Measurements from ENCODE around the gene SMPD4. TPM values are rescaled to one million over a fixed set of nuclear protein-coding genes. Genes with fewer than 3 reads are reported as not detected.
A peak's percentile ranks its signal among the peaks of the same experiment; 100 is the strongest.
"Not testable (repeated sequence)": the region's sequence is repeated elsewhere in the genome, so short reads cannot be mapped to it uniquely, and the experiment has no call there.

The SMPD4 gene
- total and polyA plus RNA-seq, 4 experiments from 2014 or later = 26.1 to 51.5 (median 45.1) TPM

DNA sequence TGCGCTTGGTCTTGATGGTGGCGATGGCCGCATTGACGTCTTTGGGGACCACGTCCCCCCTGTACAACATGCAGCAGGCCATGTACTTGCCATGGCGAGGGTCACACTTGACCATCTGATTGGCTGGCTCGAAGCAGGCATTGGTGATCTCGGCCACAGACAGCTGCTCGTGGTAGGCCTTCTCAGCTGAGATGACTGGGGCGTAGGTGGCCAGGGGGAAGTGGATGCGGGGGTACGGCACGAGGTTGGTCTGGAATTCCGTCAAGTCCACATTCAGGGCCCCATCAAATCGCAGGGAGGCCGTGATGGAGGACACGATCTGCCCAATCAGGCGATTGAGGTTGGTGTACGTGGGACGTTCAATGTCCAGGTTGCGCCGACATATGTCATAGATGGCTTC, 12.4 kb upstream of the SMPD4 start:
- H3K9me3 Mint-ChIP-seq; H3K4me1 Mint-ChIP-seq; H3K4me1 ChIP-seq (ENCODE audit: insufficient read depth, low read length); H3K27me3 Mint-ChIP-seq; H3K27ac Mint-ChIP-seq; H3K27ac ChIP-seq (ENCODE audit: low read depth, low read length); POLR2A ChIA-PET (ENCODE audit: partially characterized antibody); H3K4me3 Mint-ChIP-seq; H3K9me3 ChIP-seq (ENCODE audit: control insufficient read depth in 1 of 2, low read length in 2 of 2); H3K27me3 ChIP-seq (ENCODE audit: insufficient read depth, low read length); CTCF ChIA-PET (ENCODE audit: partially characterized antibody); H3K36me3 ChIP-seq (ENCODE audit: insufficient read depth, low read length); DNase-seq; H3K4me3 ChIP-seq (ENCODE audit: low read length in 2 of 2); intact Hi-C loops (cut with micrococcal nuclease): not testable (repeated sequence)
- H3K36me3 Mint-ChIP-seq = peaks cover 8 to 10% of the 10 kb centered on the region in 2 donors

DNA sequence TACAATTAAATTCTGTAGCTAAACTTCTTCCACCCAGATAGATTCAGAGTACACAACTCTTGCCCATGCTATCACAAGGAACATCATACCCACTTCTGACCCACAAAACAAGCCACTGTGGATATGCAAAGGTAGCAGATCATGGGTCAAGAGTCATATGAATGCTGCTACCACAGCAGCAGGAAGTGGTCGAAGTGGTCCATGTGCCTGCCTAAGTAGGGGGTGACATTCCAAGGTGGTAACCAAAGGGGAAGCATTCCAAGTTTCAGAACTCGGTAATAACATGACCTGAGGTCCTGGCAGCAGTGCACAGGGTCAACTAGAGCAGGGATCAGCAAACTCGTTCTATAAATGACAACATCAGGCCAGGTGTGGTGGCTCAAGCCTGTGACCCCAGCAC, 11.0 kb upstream of the SMPD4 start:
- H3K4me1 Mint-ChIP-seq; H3K9me3 Mint-ChIP-seq; H3K27me3 ChIP-seq (ENCODE audit: insufficient read depth, low read length); intact Hi-C loops (cut with micrococcal nuclease); CTCF ChIA-PET (ENCODE audit: partially characterized antibody); DNase-seq; H3K27ac Mint-ChIP-seq; H3K36me3 ChIP-seq (ENCODE audit: insufficient read depth, low read length); H3K4me3 Mint-ChIP-seq; H3K27ac ChIP-seq (ENCODE audit: low read depth, low read length); H3K27me3 Mint-ChIP-seq; POLR2A ChIA-PET (ENCODE audit: partially characterized antibody); H3K4me1 ChIP-seq (ENCODE audit: insufficient read depth, low read length); H3K9me3 ChIP-seq (ENCODE audit: control insufficient read depth in 1 of 2, low read length in 2 of 2); H3K4me3 ChIP-seq (ENCODE audit: low read length in 2 of 2): not testable (repeated sequence)
- peaks cover 8 to 10% of the 10 kb centered on the region in 2 donors for H3K36me3 Mint-ChIP-seq

DNA sequence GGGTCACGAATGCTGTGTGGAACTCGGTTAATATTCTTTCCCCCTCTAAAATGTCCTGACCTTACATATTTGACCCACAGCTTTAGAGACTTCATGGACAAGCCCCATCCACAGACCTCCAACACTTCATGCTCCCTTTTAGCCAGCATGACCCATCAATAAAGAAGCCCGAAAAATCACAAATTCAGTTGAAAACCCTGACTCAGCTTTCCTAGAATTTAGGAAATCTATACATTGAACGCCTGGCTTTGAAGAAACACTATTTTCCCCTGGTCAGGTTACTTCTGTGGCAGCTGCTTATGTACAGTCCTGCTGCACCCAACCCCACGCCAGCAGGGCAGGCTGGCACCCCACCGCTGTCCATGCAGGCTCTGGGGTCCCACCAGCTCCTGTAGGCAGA, 9.9 kb upstream of the SMPD4 start:
- H3K27ac ChIP-seq (ENCODE audit: low read depth, low read length); H3K9me3 Mint-ChIP-seq; H3K4me1 Mint-ChIP-seq; H3K36me3 ChIP-seq (ENCODE audit: insufficient read depth, low read length); H3K9me3 ChIP-seq (ENCODE audit: control insufficient read depth in 1 of 2, low read length in 2 of 2); DNase-seq; CTCF ChIA-PET (ENCODE audit: partially characterized antibody); H3K4me3 Mint-ChIP-seq; H3K4me3 ChIP-seq (ENCODE audit: low read length in 2 of 2); H3K27me3 ChIP-seq (ENCODE audit: insufficient read depth, low read length); H3K27me3 Mint-ChIP-seq; intact Hi-C loops (cut with micrococcal nuclease); POLR2A ChIA-PET (ENCODE audit: partially characterized antibody); H3K4me1 ChIP-seq (ENCODE audit: insufficient read depth, low read length): not testable (repeated sequence)
- Mint-ChIP-seq H3K36me3 (peaks cover 8 to 10% of the 10 kb centered on the region in 2 donors), H3K27ac (peak overlapping the region in 1 of 7 donors; percentile 73)

DNA sequence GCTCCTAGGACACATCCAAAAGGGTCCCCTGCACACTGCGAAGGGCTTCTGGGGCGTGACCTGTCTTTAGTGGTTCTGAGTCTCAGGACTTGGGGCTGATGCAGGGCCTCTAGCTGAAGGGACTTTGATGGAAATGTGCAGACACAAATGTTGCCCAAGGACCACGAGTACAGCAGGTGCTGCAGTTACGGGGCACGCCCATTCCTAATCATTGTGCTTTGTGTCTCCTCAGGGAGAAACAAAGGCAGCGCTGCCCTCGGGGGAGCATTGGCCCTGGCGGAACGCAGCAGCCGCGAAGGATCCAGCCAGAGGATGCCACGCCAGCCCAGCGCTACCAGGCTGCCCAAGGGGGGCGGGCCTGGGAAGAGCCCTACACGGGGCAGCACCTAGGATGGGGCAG, 8.8 kb upstream of the SMPD4 start:
- Histone ChIP-seq H3K27me3 (ENCODE audit: insufficient read depth, low read length) (no peaks in the 10 kb centered on the region), H3K4me1 (ENCODE audit: insufficient read depth, low read length) (no peaks in the 10 kb centered on the region), H3K36me3 (ENCODE audit: insufficient read depth, low read length) (no peaks in the 10 kb centered on the region), H3K4me3 (ENCODE audit: low read length in 2 of 2) (no peak overlapping the region), H3K27ac (ENCODE audit: low read depth, low read length) (no peak overlapping the region), H3K9me3 (ENCODE audit: control insufficient read depth in 1 of 2, low read length in 2 of 2) (no peaks in the 10 kb centered on the region)
- Mint-ChIP-seq H3K27ac (no peak overlapping the region), H3K4me3 (no peak overlapping the region), H3K9me3 (no peaks in the 10 kb centered on the region), H3K36me3 (peaks cover 8 to 10% of the 10 kb centered on the region in 2 donors), H3K4me1 (peaks cover 0 to 8% (median under 1%) of the 10 kb centered on the region in 4 donors), H3K27me3 (no peaks in the 10 kb centered on the region)
- POLR2A ChIA-PET (ENCODE audit: partially characterized antibody) = no interaction called here
- DNase-seq = no peak
- intact Hi-C loops (cut with micrococcal nuclease) = no loop called here
- CTCF ChIA-PET (ENCODE audit: partially characterized antibody) = no interaction called here

DNA sequence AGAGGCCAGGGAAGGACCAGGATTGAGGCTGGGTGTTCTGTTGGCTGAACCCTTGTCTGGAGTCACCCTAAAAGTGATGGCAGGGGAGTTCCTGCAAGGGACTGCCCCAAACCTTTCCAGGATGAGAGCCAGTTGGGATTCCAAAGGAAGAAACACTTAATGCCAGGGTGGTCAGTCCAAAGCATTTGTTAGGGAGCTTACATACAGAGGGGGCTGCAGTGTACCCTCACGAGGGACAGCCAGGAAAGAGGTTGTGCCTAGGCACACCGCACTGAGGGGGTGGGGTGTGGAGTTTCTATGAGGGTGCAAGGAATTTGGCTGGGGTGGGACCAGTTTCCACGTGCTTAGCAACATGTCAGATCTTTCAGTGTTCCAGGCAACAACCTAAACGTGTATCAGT, 7.6 kb upstream of the SMPD4 start:
- not testable (repeated sequence) for DNase-seq

DNA sequence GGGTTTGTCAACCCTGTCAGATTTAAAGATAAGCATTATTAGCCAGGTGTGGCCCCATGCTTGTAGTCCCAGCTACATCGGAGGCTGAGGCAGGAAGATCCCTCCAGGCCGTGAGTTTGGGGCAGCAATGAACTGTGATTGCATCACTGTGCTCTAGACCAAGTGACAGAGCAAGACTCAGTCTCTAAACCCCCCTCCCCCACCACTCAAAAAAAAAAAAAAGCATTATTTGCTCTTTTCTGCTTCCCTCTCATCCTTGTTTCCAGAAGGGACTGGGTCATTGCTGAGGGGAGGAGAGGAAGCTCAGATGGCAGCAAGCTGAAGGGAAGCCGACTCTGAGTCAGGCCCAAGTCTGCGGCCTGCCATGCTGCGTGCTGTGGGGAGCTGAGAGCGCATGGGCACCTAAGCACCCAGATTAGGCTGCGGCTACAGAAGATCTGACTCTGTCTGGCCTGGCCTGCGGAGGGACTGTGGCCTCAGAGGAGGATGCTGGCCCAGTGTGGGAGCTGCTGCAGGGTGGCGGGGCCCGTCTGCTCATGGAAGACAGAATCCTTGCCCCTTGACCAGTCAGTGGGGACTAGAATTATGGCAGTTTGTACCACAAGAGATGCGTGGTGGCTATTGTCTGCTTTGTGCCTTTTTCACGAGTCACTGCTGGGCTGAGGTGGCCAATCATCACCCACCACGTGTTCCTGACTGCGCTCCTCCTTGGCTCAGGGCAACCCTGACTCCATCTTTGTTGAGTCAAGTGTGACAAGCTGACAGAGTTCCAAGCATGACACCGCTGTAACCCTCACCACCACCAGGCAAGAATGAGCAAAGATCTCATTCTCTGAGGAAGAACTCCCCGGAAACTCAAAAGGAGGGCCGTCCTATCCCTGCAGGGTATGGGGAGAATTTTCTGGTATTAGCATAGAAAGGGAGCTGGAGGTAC, 6.7 kb upstream of the SMPD4 start:
- H3K4me3 ChIP-seq (ENCODE audit: low read length in 2 of 2); POLR2A ChIA-PET (ENCODE audit: partially characterized antibody); H3K27me3 Mint-ChIP-seq; intact Hi-C loops (cut with micrococcal nuclease); CTCF ChIA-PET (ENCODE audit: partially characterized antibody); H3K27me3 ChIP-seq (ENCODE audit: insufficient read depth, low read length); H3K27ac ChIP-seq (ENCODE audit: low read depth, low read length); H3K4me3 Mint-ChIP-seq; H3K36me3 ChIP-seq (ENCODE audit: insufficient read depth, low read length); DNase-seq; H3K9me3 ChIP-seq (ENCODE audit: control insufficient read depth in 1 of 2, low read length in 2 of 2); H3K27ac Mint-ChIP-seq; H3K9me3 Mint-ChIP-seq: not testable (repeated sequence)
- H3K36me3 Mint-ChIP-seq = peaks cover 8 to 10% of the 10 kb centered on the region in 2 donors
- peaks cover 2 to 25% (median 7%) of the 10 kb centered on the region in 4 donors for H3K4me1 Mint-ChIP-seq
- peaks cover 14% of the 10 kb centered on the region for H3K4me1 ChIP-seq (ENCODE audit: insufficient read depth, low read length)

More for the DNA sequence above, 7.6 kb upstream of the SMPD4 start:
- H3K36me3 ChIP-seq (ENCODE audit: insufficient read depth, low read length); POLR2A ChIA-PET (ENCODE audit: partially characterized antibody); H3K9me3 Mint-ChIP-seq; H3K4me3 Mint-ChIP-seq; H3K27ac Mint-ChIP-seq; H3K9me3 ChIP-seq (ENCODE audit: control insufficient read depth in 1 of 2, low read length in 2 of 2); H3K27me3 Mint-ChIP-seq; H3K4me1 ChIP-seq (ENCODE audit: insufficient read depth, low read length); intact Hi-C loops (cut with micrococcal nuclease); H3K27ac ChIP-seq (ENCODE audit: low read depth, low read length); CTCF ChIA-PET (ENCODE audit: partially characterized antibody); H3K4me3 ChIP-seq (ENCODE audit: low read length in 2 of 2); H3K27me3 ChIP-seq (ENCODE audit: insufficient read depth, low read length): not testable (repeated sequence)
- Mint-ChIP-seq H3K4me1 (peaks cover 0 to 16% (median 3%) of the 10 kb centered on the region in 4 donors), H3K36me3 (peaks cover 8 to 10% of the 10 kb centered on the region in 2 donors)

DNA sequence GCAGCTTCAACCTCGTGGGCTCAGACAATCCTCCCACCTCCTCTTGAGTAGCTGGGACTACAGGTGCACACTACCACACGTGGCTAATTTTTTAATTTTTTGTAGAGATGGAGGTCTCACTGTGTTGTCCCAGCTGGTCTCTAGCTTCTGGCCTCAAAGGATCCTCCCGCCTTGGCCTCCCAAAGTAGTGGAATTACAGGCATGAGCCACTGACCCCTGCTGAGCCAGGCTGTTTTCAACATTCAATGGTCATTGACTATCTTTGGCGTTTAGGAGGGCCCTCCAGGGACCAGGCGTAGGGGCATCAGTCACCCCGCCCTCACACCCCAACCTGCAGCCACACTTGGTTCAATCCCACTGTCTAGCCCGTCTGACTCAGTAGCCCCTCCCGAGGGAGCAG, 5.9 kb upstream of the SMPD4 start:
- H3K36me3 Mint-ChIP-seq = peaks cover 6 to 10% of the 10 kb centered on the region in 2 donors
- DNase-seq = no peak
- H3K4me3 Mint-ChIP-seq = no peak overlapping the region
- ChIA-PET POLR2A (ENCODE audit: partially characterized antibody) (no interaction called here), CTCF (ENCODE audit: partially characterized antibody) (interaction anchor here (1.3 kb wide), 1 partner anchor 168 kb away, joined by 3 read pairs; the partner anchor contains the start of gene PTPN18)
- H3K27ac Mint-ChIP-seq = no peak overlapping the region
- peaks cover 2 to 28% (median 8%) of the 10 kb centered on the region in 4 donors for H3K4me1 Mint-ChIP-seq
- no peak overlapping the region for H3K4me3 ChIP-seq (ENCODE audit: low read length in 2 of 2)
- H3K27me3 Mint-ChIP-seq = no peaks in the 10 kb centered on the region
- no peaks in the 10 kb centered on the region for H3K9me3 Mint-ChIP-seq
- H3K4me1 ChIP-seq (ENCODE audit: insufficient read depth, low read length) = peaks cover 17% of the 10 kb centered on the region
- H3K27me3 ChIP-seq (ENCODE audit: insufficient read depth, low read length) = no peaks in the 10 kb centered on the region
- H3K27ac ChIP-seq (ENCODE audit: low read depth, low read length) = no peak overlapping the region
- no peaks in the 10 kb centered on the region for H3K9me3 ChIP-seq (ENCODE audit: control insufficient read depth in 1 of 2, low read length in 2 of 2)
- intact Hi-C loops (cut with micrococcal nuclease) = no loop called here
- H3K36me3 ChIP-seq (ENCODE audit: insufficient read depth, low read length) = no peaks in the 10 kb centered on the region

Data from CD4-positive, alpha-beta memory T cell (primary cell).